Hepatocyte (in vitro differentiated cells): ENCODE data around the gene IYD.

Source experiments
- EZH2phosphoT487 ChIP-seq: fragments of 200-600 bp; sonication (generic); IDR thresholded peaks from one replicate; pipeline ENCODE4 v1.6.1; 2018; ENCODE audit warnings: antibody characterized with exemption, mild to moderate bottlenecking, low read depth, moderate library complexity; ENCODE audit not compliant: unreplicated experiment, severe bottlenecking
- TF ChIP-seq, protein P1 (sequence below): fragments of 200-600 bp; sonication (generic); IDR thresholded peaks from 2 replicates; pipeline ENCODE4 v1.5.1; 2016; ENCODE audit warnings: antibody characterized with exemption, mild to moderate bottlenecking; ENCODE audit not compliant: poor library complexity

DNA sequence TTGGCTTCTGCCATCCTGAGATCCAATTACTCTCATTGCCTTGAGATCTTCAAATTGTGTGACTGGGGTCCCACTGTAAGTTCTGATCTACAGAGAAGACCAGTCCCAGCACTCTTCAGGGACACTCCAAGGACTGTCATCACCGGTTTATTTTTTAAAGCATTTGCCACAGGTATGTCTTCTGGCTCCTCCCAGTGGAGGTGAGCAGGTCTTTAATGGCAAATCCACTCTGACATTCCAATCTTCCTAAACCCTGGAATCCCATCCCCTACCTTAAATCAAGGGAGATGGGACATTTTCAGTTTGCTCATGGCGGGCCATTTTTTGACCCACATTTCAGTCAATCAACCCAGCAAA lies 35.2 kb upstream of the IYD start:
- TF ChIP-seq, protein P1, sequence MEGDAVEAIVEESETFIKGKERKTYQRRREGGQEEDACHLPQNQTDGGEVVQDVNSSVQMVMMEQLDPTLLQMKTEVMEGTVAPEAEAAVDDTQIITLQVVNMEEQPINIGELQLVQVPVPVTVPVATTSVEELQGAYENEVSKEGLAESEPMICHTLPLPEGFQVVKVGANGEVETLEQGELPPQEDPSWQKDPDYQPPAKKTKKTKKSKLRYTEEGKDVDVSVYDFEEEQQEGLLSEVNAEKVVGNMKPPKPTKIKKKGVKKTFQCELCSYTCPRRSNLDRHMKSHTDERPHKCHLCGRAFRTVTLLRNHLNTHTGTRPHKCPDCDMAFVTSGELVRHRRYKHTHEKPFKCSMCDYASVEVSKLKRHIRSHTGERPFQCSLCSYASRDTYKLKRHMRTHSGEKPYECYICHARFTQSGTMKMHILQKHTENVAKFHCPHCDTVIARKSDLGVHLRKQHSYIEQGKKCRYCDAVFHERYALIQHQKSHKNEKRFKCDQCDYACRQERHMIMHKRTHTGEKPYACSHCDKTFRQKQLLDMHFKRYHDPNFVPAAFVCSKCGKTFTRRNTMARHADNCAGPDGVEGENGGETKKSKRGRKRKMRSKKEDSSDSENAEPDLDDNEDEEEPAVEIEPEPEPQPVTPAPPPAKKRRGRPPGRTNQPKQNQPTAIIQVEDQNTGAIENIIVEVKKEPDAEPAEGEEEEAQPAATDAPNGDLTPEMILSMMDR: no peak
- TF ChIP-seq EZH2phosphoT487: no peak
